H1 (cell line): ENCODE data around the gene FSTL4. TPM values are rescaled to one million over a fixed set of nuclear protein-coding genes. Genes with fewer than 3 reads are reported as not detected.

Experiments used
- CTCF ChIA-PET: fragments of 300-600 bp; sonication (Branson Sonifier 250); formaldehyde crosslinking; loops from one replicate; lab custom pipeline; 2021; ENCODE audit not compliant: partially characterized antibody; lab: Charles Lee
- POLR2A ChIA-PET: fragments of 300-600 bp; sonication (Branson Sonifier 250); formaldehyde crosslinking; loops from one replicate; lab custom pipeline; 2021; ENCODE audit warnings: inconsistent platforms; ENCODE audit not compliant: partially characterized antibody; lab: Charles Lee
- DNase-seq, 2 experiments: peaks; one replicate each; pipeline versions ENCODE4 v3.0.0 to v3.0.0-alpha.2; 2010 to 2022; ENCODE audit warnings: low spot score in 2 of 2, low read depth in 1 of 2, mixed read lengths in 1 of 2
- FAIRE-seq: peaks from 2 replicates; lab custom pipeline; 2011; peaks lifted over from hg19 to GRCh38; lab: Jason Lieb, UNC
- H2AFZ ChIP-seq: 2 replicates; pipeline ENCODE4 v1.8.1; 2012; ENCODE audit warnings: low read length, inconsistent platforms
- H2AK5ac ChIP-seq: 2 replicates; pipeline ENCODE4 v1.6.1; 2013; ENCODE audit warnings: low read depth, low read length
- H2BK120ac ChIP-seq: replicated peaks from 2 replicates; pipeline ENCODE3; 2013; ENCODE audit warnings: low read depth, low read length, inconsistent platforms
- H2BK12ac ChIP-seq: 2 replicates; pipeline ENCODE4 v1.6.1; 2013; ENCODE audit warnings: low read depth, low read length
- H2BK15ac ChIP-seq: 2 replicates; pipeline ENCODE4 v1.6.1; 2013; ENCODE audit warnings: low read length
- H2BK20ac ChIP-seq: 2 replicates; pipeline ENCODE4 v1.6.1; 2013; ENCODE audit warnings: low read length
- H2BK5ac ChIP-seq: 2 replicates; pipeline ENCODE4 v1.6.1; 2013; ENCODE audit warnings: low read depth, low read length
- H3K14ac ChIP-seq: 2 replicates; pipeline ENCODE4 v1.6.1; 2013; ENCODE audit warnings: inconsistent platforms; ENCODE audit not compliant: insufficient read length
- H3K18ac ChIP-seq: 2 replicates; pipeline ENCODE4 v1.6.1; 2013; ENCODE audit warnings: low read length; ENCODE audit errors: extremely low read depth
- H3K23ac ChIP-seq: 2 replicates; pipeline ENCODE4 v1.6.1; 2013; ENCODE audit warnings: inconsistent platforms; ENCODE audit not compliant: insufficient read length
- H3K23me2 ChIP-seq: 2 replicates; pipeline ENCODE4 v1.6.1; 2013; ENCODE audit warnings: low read depth, low read length
- H3K27ac ChIP-seq: 2 replicates; pipeline ENCODE4 v1.6.1; 2011; ENCODE audit warnings: low read depth, low read length, inconsistent platforms
- H3K27me3 ChIP-seq, 4 experiments: replicated peaks in 1 of 4; 1 replicate in 1 of 4; 2 replicates in 3 of 4; pipeline versions ENCODE4 v1.6.1 to v1.8.1; 2011 to 2013; ENCODE audit warnings: low read length in 3 of 4, mild to moderate bottlenecking in 3 of 4, inconsistent platforms in 2 of 4, mixed read lengths in 2 of 4, moderate library complexity in 1 of 4; ENCODE audit not compliant: control insufficient read depth in 3 of 4, insufficient read depth in 3 of 4; ENCODE audit errors: extremely low read depth in 1 of 4
- H3K36me3 ChIP-seq, 4 experiments: 2 replicates each; pipeline versions ENCODE4 v1.6.1 to v1.8.1; 2011 to 2013; ENCODE audit warnings: mild to moderate bottlenecking in 4 of 4, low read length in 3 of 4, moderate library complexity in 2 of 4, control low read depth in 1 of 4, inconsistent platforms in 1 of 4; ENCODE audit not compliant: insufficient read depth in 4 of 4, control insufficient read depth in 2 of 4
- H3K4ac ChIP-seq: replicated peaks from 2 replicates; pipeline ENCODE3; 2013; ENCODE audit warnings: low read length, low read depth, mixed read lengths, inconsistent platforms; ENCODE audit not compliant: insufficient read length
- H3K4me1 ChIP-seq, 4 experiments: replicated peaks in 1 of 4; 1 replicate in 1 of 4; 2 replicates in 3 of 4; pipeline versions ENCODE4 v1.6.1 to v1.8.1; 2011 to 2013; ENCODE audit warnings: low read length in 3 of 4, inconsistent platforms in 2 of 4, mixed read lengths in 1 of 4; ENCODE audit not compliant: insufficient read depth in 4 of 4, control insufficient read depth in 3 of 4
- H3K4me2 ChIP-seq, 2 experiments: 2 replicates each; pipeline versions ENCODE4 v1.6.1 to v1.8.1; 2011 to 2013; ENCODE audit warnings: low read depth in 2 of 2, low read length in 2 of 2, control low read depth in 1 of 2, inconsistent platforms in 1 of 2, mild to moderate bottlenecking in 1 of 2; ENCODE audit not compliant: insufficient read depth in 1 of 2
- H3K4me3 ChIP-seq, 4 experiments: fragments of 200-600, 300-600 bp in 1 of 4; sonication (generic), shearing (Covaris generic), sonication (Bioruptor Twin) in 1 of 4; 2 replicates each; pipeline versions ENCODE4 v1.5.1 to v1.8.1; 2011 to 2016; ENCODE audit warnings: low read length in 4 of 4, low read depth in 3 of 4, control low read depth in 2 of 4, inconsistent platforms in 2 of 4, mild to moderate bottlenecking in 2 of 4, mixed read lengths in 1 of 4, moderate library complexity in 1 of 4; ENCODE audit not compliant: insufficient read depth in 2 of 4; ENCODE audit errors: extremely low read depth in 1 of 4
- H3K56ac ChIP-seq: replicated peaks from 2 replicates; pipeline ENCODE3; 2013; ENCODE audit warnings: low read depth, mild to moderate bottlenecking, mixed read lengths, low read length, inconsistent platforms; ENCODE audit not compliant: insufficient read length
- H3K79me1 ChIP-seq: 2 replicates; pipeline ENCODE4 v1.6.1; 2013; ENCODE audit warnings: low read depth, low read length, control low read depth
- H3K79me2 ChIP-seq, 2 experiments: 2 replicates each; pipeline versions ENCODE4 v1.6.1 to v1.8.1; 2012 to 2013; ENCODE audit warnings: low read length in 2 of 2, mild to moderate bottlenecking in 2 of 2, inconsistent platforms in 1 of 2; ENCODE audit not compliant: insufficient read depth in 2 of 2, control insufficient read depth in 1 of 2
- H3K9ac ChIP-seq, 4 experiments: replicated peaks in 1 of 4; 1 replicate in 1 of 4; 2 replicates in 3 of 4; pipeline versions ENCODE4 v1.6.1 to v1.8.1; 2011 to 2013; ENCODE audit warnings: low read depth in 3 of 4, low read length in 3 of 4, control low read depth in 2 of 4, mild to moderate bottlenecking in 2 of 4, moderate library complexity in 2 of 4, inconsistent platforms in 1 of 4; ENCODE audit errors: extremely low read depth in 1 of 4
- H3K9me3 ChIP-seq, 2 experiments: 2 replicates each; pipeline versions ENCODE4 v1.6.1 to v1.8.1; 2012 to 2013; ENCODE audit warnings: mild to moderate bottlenecking in 2 of 2, moderate library complexity in 2 of 2, control low read depth in 1 of 2, inconsistent platforms in 1 of 2, low read depth in 1 of 2, low read length in 1 of 2, mixed read lengths in 1 of 2; ENCODE audit not compliant: insufficient read depth in 2 of 2
- H4K20me1 ChIP-seq, 2 experiments: replicated peaks in 1 of 2; 2 replicates each; pipeline versions ENCODE3 to v1.8.1; 2011 to 2013; ENCODE audit warnings: inconsistent platforms in 2 of 2, low read length in 2 of 2, mild to moderate bottlenecking in 1 of 2; ENCODE audit not compliant: insufficient read depth in 2 of 2, control insufficient read depth in 1 of 2
- H4K5ac ChIP-seq: 2 replicates; pipeline ENCODE4 v1.6.1; 2013; ENCODE audit warnings: low read length, low read depth, mixed read lengths, inconsistent platforms; ENCODE audit not compliant: insufficient read length
- H4K8ac ChIP-seq: 2 replicates; pipeline ENCODE4 v1.8.0; 2013; ENCODE audit warnings: mild to moderate bottlenecking, moderate library complexity, low read length, inconsistent platforms; ENCODE audit not compliant: insufficient read depth; ENCODE audit errors: extremely low read depth
- H4K91ac ChIP-seq: replicated peaks from 2 replicates; pipeline ENCODE3; 2013; ENCODE audit warnings: low read length, mixed read lengths, inconsistent platforms; ENCODE audit not compliant: insufficient read length
- E2F6 ChIP-seq: IDR thresholded peaks from 2 replicates; pipeline ENCODE4 v1.6.1; 2012; ENCODE audit warnings: inconsistent platforms
- EZH2 ChIP-seq: fragments of 200-600 bp; sonication (generic); IDR thresholded peaks from 2 replicates; pipeline ENCODE4 v1.7.1; 2012; ENCODE audit warnings: low read depth, mild to moderate bottlenecking, moderate library complexity, low read length, inconsistent platforms; ENCODE audit not compliant: severe bottlenecking
- HDAC2 ChIP-seq, 2 experiments: fragments of 300-600 bp in 1 of 2; sonication (generic) in 1 of 2; IDR thresholded peaks; 2 replicates each; pipeline ENCODE4 v1.6.1; 2011 to 2012; ENCODE audit warnings: low read depth in 2 of 2, low read length in 2 of 2, mild to moderate bottlenecking in 2 of 2, moderate library complexity in 2 of 2, borderline replicate concordance in 1 of 2, inconsistent platforms in 1 of 2
- KDM4A ChIP-seq: IDR thresholded peaks from one replicate; pipeline ENCODE4 v1.7.1; 2012; ENCODE audit warnings: low read depth, mild to moderate bottlenecking, moderate library complexity, low read length, inconsistent platforms; ENCODE audit not compliant: severe bottlenecking
- SAP30 ChIP-seq: fragments of 300-600 bp; sonication (generic); IDR thresholded peaks from 2 replicates; pipeline ENCODE4 v1.7.1; 2012; ENCODE audit warnings: low read length, moderate library complexity, mild to moderate bottlenecking, inconsistent platforms; ENCODE audit not compliant: insufficient read depth, insufficient replicate concordance
- SUZ12 ChIP-seq: fragments of 200-600 bp; sonication (generic); IDR thresholded peaks from 2 replicates; pipeline ENCODE4 v1.6.1; 2012; ENCODE audit warnings: mild to moderate bottlenecking, inconsistent platforms, low read length, moderate library complexity, mixed read lengths
- TBP ChIP-seq: IDR thresholded peaks from 2 replicates; pipeline ENCODE4 v1.6.1; 2011; ENCODE audit warnings: low read depth, low read length, improper control_type of control experiment
- WGBS, 2 experiments: shearing (Covaris generic) in 1 of 2; methylation state at CpG; one replicate each; pipeline versions ENCODE4 v1.1.6 to v1.1.7; 2013 to 2015; ENCODE audit warnings: low lambda C conversion rate in 2 of 2, mixed read lengths in 2 of 2, inconsistent platforms in 1 of 2, low coverage in 1 of 2, missing lambda C conversion rate in 1 of 2; ENCODE audit not compliant: insufficient replicate concordance in 2 of 2, insufficient coverage in 1 of 2, insufficient read length in 1 of 2; ENCODE audit errors: extremely low coverage in 1 of 2, missing lambda C conversion rate in 1 of 2; 5-methylcytosine and 5-hydroxymethylcytosine counted together
- polyA plus RNA-seq, 7 experiments: library from polyadenylated mRNA; depleted of rRNA in 3 of 7; stranded (reverse) in 5 of 7; unstranded in 2 of 7; fragments of >200 nt in 5 of 7; fragments of 200-250 nt in 2 of 7; gene quantifications; 1 replicate in 5 of 7; 2 replicates in 1 of 7; 4 replicates in 1 of 7; pipeline versions ENCODE4 v1.2.1 to v1.2.3, GENCODE V29; 2011 to 2013; ENCODE audit warnings: missing spikeins in 2 of 7, mixed read lengths in 2 of 7
- total RNA-seq: library from RNA; stranded (reverse); fragmentation: NEBNext Ultra II Directional; extraction: Animal tissue kit (Norgen Biotek cat#: 25700); gene quantifications from 2 replicates; pipeline ENCODE4 v1.2.1, GENCODE V29; 2021

Gene FSTL4
- total and polyA plus RNA-seq, 2 of the 8 experiments (the other 6 are each of a cell fraction or from before 2014, with no cell fraction given), result 3.1 to 4.1 TPM

GRCh38 chr5:133611357-133612248 is 738 bp downstream of the FSTL4 start:
- peaks cover 0 to 1% of the 10 kb centered on the region in 2 experiments for H4K20me1 ChIP-seq
- H3K79me2 ChIP-seq, result no peaks in the 10 kb centered on the region
- H2BK120ac ChIP-seq, result no peak overlapping the region
- H3K23ac ChIP-seq, result no peak overlapping the region
- H3K9ac ChIP-seq, result peak overlapping the region in 2 of 4 experiments; percentile 8 to 37; a peak in 2 of 7 replicates
- CTCF ChIA-PET, result interaction anchor here (0.6 to 7.7 kb wide), 14 partner anchors 10 to 335 kb away, joined by 3 to 55 read pairs (median 4); no protein-coding TSS in a partner anchor
- no peak overlapping the region for H3K4ac ChIP-seq
- no peaks in the 10 kb centered on the region; a peak in 1 of 8 replicates for H3K36me3 ChIP-seq
- no peak overlapping the region for H4K91ac ChIP-seq
- no peak overlapping the region for H3K56ac ChIP-seq
- H2AFZ ChIP-seq, result peak overlapping the region; percentile 48
- H3K4me1 ChIP-seq, result peaks cover 0 to 9% (median 3%) of the 10 kb centered on the region in 4 experiments; a peak in 5 of 7 replicates
- no peak overlapping the region for H2BK20ac ChIP-seq
- H3K27ac ChIP-seq, result no peak overlapping the region
- no peak overlapping the region; the same call in 1 of the 2 replicates for H2BK5ac ChIP-seq
- H2AK5ac ChIP-seq, result no peak overlapping the region
- no peak overlapping the region for H3K14ac ChIP-seq
- H3K4me3 ChIP-seq, result peak overlapping the region; percentile 23 to 62 (median 55)
- 2% methylated on average over 53 of the region's 91 CpGs; no CpG with 5 or more reads in 1 of the 2 experiments for WGBS, 2 experiments
- H2BK12ac ChIP-seq, result no peak overlapping the region
- H3K4me2 ChIP-seq, result peak overlapping the region; percentile 74 to 97
- peak in 1 of 2 experiments; percentile 81 for DNase-seq
- H2BK15ac ChIP-seq, result no peak overlapping the region; the same call in 1 of the 2 replicates
- H3K79me1 ChIP-seq, result no peaks in the 10 kb centered on the region
- TF ChIP-seq EZH2 (peak; percentile 83), SUZ12 (peak; percentile 81), TBP (peak; percentile 19; the same call in 1 of the 2 replicates), E2F6 (0 out of 2 replicates have a peak, but pooled peaks have one; percentile 12), KDM4A (peak; percentile 59), HDAC2 (IDR thresholded peaks at IDR 0.05; ENCODE audit: borderline replicate concordance in 1 of 2, low read depth in 2 of 2, low read length in 2 of 2) (no peak), SAP30 (no peak)
- TF ChIP-seq, all 59 proteins: peak for 5
- Histone ChIP-seq H3K23me2 (peaks cover 12% of the 10 kb centered on the region; the same call in 1 of the 2 replicates), H4K8ac (peak overlapping the region; percentile 71), H4K5ac (no peak overlapping the region), H3K9me3 (no peaks in the 10 kb centered on the region), H3K18ac (no peak overlapping the region), H3K27me3 (peaks cover 19 to 60% (median 44%) of the 10 kb centered on the region in 4 experiments)
- no peak for FAIRE-seq
- POLR2A ChIA-PET, result interaction anchor here (0.9 to 1.2 kb wide), 2 partner anchors 9 to 186 kb away, joined by 3 to 4 read pairs; no protein-coding TSS in a partner anchor
